Panc1 (cell line): ENCODE measurements around the gene FAM53B. TPM values are rescaled to one million over a fixed set of nuclear protein-coding genes. Genes with fewer than 3 reads are reported as not detected.

ENCODE experiments used
- ATAC-seq: fragments of 200-7000 bp; cut with Tn5 transposase; 2 replicates; pipeline ENCODE4 v1.9.1; 2020; ENCODE audit warnings: mild to moderate bottlenecking, moderate library complexity
- BruUV-seq: library from RNA; stranded (reverse); fragments of 400-500 nt; replicated peaks from 2 replicates; lab custom pipeline; 2021; lab: Mats Ljungman, UMichigan
- CTCF ChIA-PET: fragments of 300-600 bp; sonication (Branson Sonifier 250); formaldehyde crosslinking; loops from one replicate; lab custom pipeline; 2022; ENCODE audit warnings: antibody characterized with exemption; lab: Charles Lee
- POLR2A ChIA-PET: fragments of 300-600 bp; sonication (Branson Sonifier 250); formaldehyde crosslinking; loops from one replicate; lab custom pipeline; 2022; ENCODE audit warnings: antibody characterized with exemption; lab: Charles Lee
- DNase-seq: peaks from one replicate; pipeline ENCODE4 v3.0.0-alpha.2; 2010; ENCODE audit warnings: low read depth, low spot score
- H3K27ac ChIP-seq: 2 replicates; pipeline ENCODE4 v1.5.1; 2011; ENCODE audit warnings: mild to moderate bottlenecking, low read length, inconsistent platforms
- H3K27me3 ChIP-seq: fragments of 200-500 bp; sonication (Bioruptor generic); 2 replicates; pipeline ENCODE4 v1.6.0; 2014; ENCODE audit warnings: low read length, inconsistent platforms; ENCODE audit not compliant: control insufficient read depth, insufficient read depth
- H3K36me3 ChIP-seq: fragments of 200-500 bp; sonication (Bioruptor generic); 2 replicates; pipeline ENCODE4 v1.5.1; 2014; ENCODE audit warnings: inconsistent platforms, mild to moderate bottlenecking, low read length, moderate library complexity; ENCODE audit not compliant: control insufficient read depth, insufficient read depth
- H3K4me1 ChIP-seq: 2 replicates; pipeline ENCODE4 v1.5.1; 2011; ENCODE audit warnings: inconsistent platforms, mild to moderate bottlenecking, low read length, moderate library complexity; ENCODE audit not compliant: control insufficient read depth, insufficient read depth
- H3K4me3 ChIP-seq, 2 experiments: 2 replicates each; pipeline ENCODE4 v1.5.1; 2011 to 2012; ENCODE audit warnings: low read depth in 2 of 2, low read length in 2 of 2, mild to moderate bottlenecking in 2 of 2, inconsistent platforms in 1 of 2, moderate library complexity in 1 of 2
- H3K9me3 ChIP-seq: fragments of 200-500 bp; sonication (Bioruptor generic); 2 replicates; pipeline ENCODE4 v1.5.1; 2014; ENCODE audit warnings: low read depth, mild to moderate bottlenecking, inconsistent platforms, low read length, moderate library complexity; ENCODE audit not compliant: control insufficient read depth, insufficient read depth
- CTCF ChIP-seq: fragments of 450-650 bp; IDR thresholded peaks from 2 replicates; pipeline ENCODE4 v1.5.1; 2017; ENCODE audit warnings: mild to moderate bottlenecking
- POLR2AphosphoS5 ChIP-seq: IDR thresholded peaks from 2 replicates; pipeline ENCODE4 v1.6.1; 2012; ENCODE audit warnings: mild to moderate bottlenecking, low read depth, low read length, moderate library complexity
- SIN3A ChIP-seq: IDR thresholded peaks from 2 replicates; pipeline ENCODE4 v1.6.1; 2012; ENCODE audit warnings: low read depth, mild to moderate bottlenecking, low read length, moderate library complexity, borderline replicate concordance; ENCODE audit not compliant: insufficient read depth
- TCF7L2 ChIP-seq: IDR thresholded peaks from 2 replicates; pipeline ENCODE4 v1.6.1; 2011; ENCODE audit warnings: mild to moderate bottlenecking, low read depth, low read length, inconsistent platforms
- in situ Hi-C: cut with HindIII; loops from 2 replicates; pipeline ENCODE4 v1.10.0; 2016; ENCODE audit warnings: low sequenced_read_pairs, low pct_unique_long_range_greater_than_20kb
- intact Hi-C: fragments of 100-400 bp; cut with micrococcal nuclease; formaldehyde crosslinking; loops from one replicate; pipeline ENCODE4 v1.10.0; 2022; ENCODE audit not compliant: unreplicated experiment
- total RNA-seq: library from RNA; stranded (reverse); gene quantifications from one replicate; pipeline ENCODE4 v1.2.1, GENCODE V29; 2021; ENCODE audit not compliant: unreplicated experiment
- TF ChIP-seq, protein P1 (sequence below), 2 experiments: IDR thresholded peaks; 2 replicates each; pipeline ENCODE4 v1.6.1; 2011 to 2012; ENCODE audit warnings: low read depth in 2 of 2, control low read depth in 1 of 2, low read length in 1 of 2, mild to moderate bottlenecking in 1 of 2, moderate library complexity in 1 of 2; ENCODE audit not compliant: insufficient read depth in 1 of 2

FAM53B gene
- total RNA-seq, 1 experiment from 2014 or later: 42.5 TPM

- ATAC-seq (no peak), DNase-seq (no peak)
- no peak overlapping the region for H3K27ac ChIP-seq
- no TSS peak for BruUV-seq
- H3K4me1 ChIP-seq: peaks cover 27% of the 10 kb centered on the region
- TF ChIP-seq POLR2AphosphoS5: no peak
- TF ChIP-seq, protein P1, sequence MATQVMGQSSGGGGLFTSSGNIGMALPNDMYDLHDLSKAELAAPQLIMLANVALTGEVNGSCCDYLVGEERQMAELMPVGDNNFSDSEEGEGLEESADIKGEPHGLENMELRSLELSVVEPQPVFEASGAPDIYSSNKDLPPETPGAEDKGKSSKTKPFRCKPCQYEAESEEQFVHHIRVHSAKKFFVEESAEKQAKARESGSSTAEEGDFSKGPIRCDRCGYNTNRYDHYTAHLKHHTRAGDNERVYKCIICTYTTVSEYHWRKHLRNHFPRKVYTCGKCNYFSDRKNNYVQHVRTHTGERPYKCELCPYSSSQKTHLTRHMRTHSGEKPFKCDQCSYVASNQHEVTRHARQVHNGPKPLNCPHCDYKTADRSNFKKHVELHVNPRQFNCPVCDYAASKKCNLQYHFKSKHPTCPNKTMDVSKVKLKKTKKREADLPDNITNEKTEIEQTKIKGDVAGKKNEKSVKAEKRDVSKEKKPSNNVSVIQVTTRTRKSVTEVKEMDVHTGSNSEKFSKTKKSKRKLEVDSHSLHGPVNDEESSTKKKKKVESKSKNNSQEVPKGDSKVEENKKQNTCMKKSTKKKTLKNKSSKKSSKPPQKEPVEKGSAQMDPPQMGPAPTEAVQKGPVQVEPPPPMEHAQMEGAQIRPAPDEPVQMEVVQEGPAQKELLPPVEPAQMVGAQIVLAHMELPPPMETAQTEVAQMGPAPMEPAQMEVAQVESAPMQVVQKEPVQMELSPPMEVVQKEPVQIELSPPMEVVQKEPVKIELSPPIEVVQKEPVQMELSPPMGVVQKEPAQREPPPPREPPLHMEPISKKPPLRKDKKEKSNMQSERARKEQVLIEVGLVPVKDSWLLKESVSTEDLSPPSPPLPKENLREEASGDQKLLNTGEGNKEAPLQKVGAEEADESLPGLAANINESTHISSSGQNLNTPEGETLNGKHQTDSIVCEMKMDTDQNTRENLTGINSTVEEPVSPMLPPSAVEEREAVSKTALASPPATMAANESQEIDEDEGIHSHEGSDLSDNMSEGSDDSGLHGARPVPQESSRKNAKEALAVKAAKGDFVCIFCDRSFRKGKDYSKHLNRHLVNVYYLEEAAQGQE (IDR thresholded peaks at IDR 0.05; ENCODE audit: insufficient read depth in 1 of 2, low read depth in 2 of 2, low read length in 1 of 2): no peak
- no peak for TF ChIP-seq SIN3A
- no peak for TF ChIP-seq CTCF
- TF ChIP-seq TCF7L2: no peak
- no peak overlapping the region for H3K4me3 ChIP-seq
- in situ Hi-C loops (no loop called here), intact Hi-C loops (no loop called here)
- POLR2A ChIA-PET: interaction anchor here (0.9 kb wide), 1 partner anchor 137 kb away, joined by 4 read pairs; no protein-coding TSS in a partner anchor
- no peaks in the 10 kb centered on the region for H3K9me3 ChIP-seq
- H3K36me3 ChIP-seq: no peaks in the 10 kb centered on the region
- no peaks in the 10 kb centered on the region for H3K27me3 ChIP-seq
- CTCF ChIA-PET: no interaction called here
Measured at GRCh38 chr10:124725171-124725631, 19.0 kb downstream of the FAM53B start.

- Histone ChIP-seq H3K27ac (no peak overlapping the region), H3K36me3 (no peaks in the 10 kb centered on the region), H3K4me1 (peaks cover 27% of the 10 kb centered on the region), H3K4me3 (no peak overlapping the region), H3K9me3 (no peaks in the 10 kb centered on the region), H3K27me3 (no peaks in the 10 kb centered on the region)
- TF ChIP-seq POLR2AphosphoS5 (no peak), TCF7L2 (no peak), CTCF (no peak), SIN3A (no peak)
- TF ChIP-seq, protein P1 (IDR thresholded peaks at IDR 0.05; ENCODE audit: insufficient read depth in 1 of 2, low read depth in 2 of 2, low read length in 1 of 2): no peak
- DNase-seq: no peak
- ChIA-PET POLR2A (interaction anchor here (0.9 kb wide), 1 partner anchor 138 kb away, joined by 4 read pairs; no protein-coding TSS in a partner anchor), CTCF (no interaction called here)
- 0 out of 2 replicates have a peak, but pooled peaks have one; percentile 42 for ATAC-seq
- no TSS peak for BruUV-seq
- intact Hi-C loops (no loop called here), in situ Hi-C loops (no loop called here)
Measured at GRCh38 chr10:124724279-124725027, 19.7 kb downstream of the FAM53B start.
